NB4 (cell line): ENCODE results near the gene ORAI2.
A peak's percentile ranks its signal among the peaks of the same experiment; 100 is the strongest.
"Not testable (repeated sequence)": the region's sequence is repeated elsewhere in the genome, so short reads cannot be mapped to it uniquely, and the experiment has no call there.

ENCODE experiments used
- CTCF ChIP-seq: IDR thresholded peaks from one replicate; pipeline ENCODE4 v1.5.1; 2012; ENCODE audit warnings: low read depth, low read length
- MYC ChIP-seq: IDR thresholded peaks from 2 replicates; pipeline ENCODE4 v1.6.1; 2011; ENCODE audit warnings: low read depth, low read length
- POLR2A ChIP-seq: IDR thresholded peaks from 2 replicates; pipeline ENCODE4 v1.6.1; 2011; ENCODE audit warnings: mild to moderate bottlenecking; ENCODE audit not compliant: insufficient read length; ENCODE audit errors: extremely low read depth

- peak; percentile 11 for TF ChIP-seq CTCF
- not testable (repeated sequence) for TF ChIP-seq POLR2A, MYC
These were observed 45.2 kb downstream of the ORAI2 start, which contains the start of gene POLR2J for GRCh38 chr7:102478314-102479208.
